Transverse colon (tissue), 4 donors: ENCODE measurements around the gene FBF1.
"Not testable (repeated sequence)": the region's sequence is repeated elsewhere in the genome, so short reads cannot be mapped to it uniquely, and the experiment has no call there.

Source experiments
- CTCF ChIP-seq, 5 experiments: fragments of 200-600 bp in 3 of 5; fragments of 450-650 bp in 2 of 5; sonication (generic) in 3 of 5; IDR thresholded peaks; 1 replicate in 2 of 5; 2 replicates in 3 of 5; pipeline ENCODE4 v1.5.1; 2016 to 2017; ENCODE audit warnings: antibody characterized with exemption in 5 of 5, inconsistent platforms in 3 of 5, mild to moderate bottlenecking in 2 of 5, moderate library complexity in 1 of 5
- EP300 ChIP-seq: sonication (generic); formaldehyde crosslinking; IDR thresholded peaks from one replicate; pipeline ENCODE4 v1.6.1; 2017; ENCODE audit warnings: antibody characterized with exemption, low read depth
- POLR2A ChIP-seq: fragments of 450-650 bp; IDR thresholded peaks from one replicate; pipeline ENCODE4 v1.6.1; 2016; ENCODE audit warnings: antibody characterized with exemption, mild to moderate bottlenecking, moderate library complexity
- POLR2AphosphoS5 ChIP-seq, 3 donors: sonication (generic); formaldehyde crosslinking; IDR thresholded peaks; one replicate each; pipeline ENCODE4 v1.6.1; 2016; ENCODE audit warnings: antibody characterized with exemption in 3 of 3

- TF ChIP-seq CTCF (IDR thresholded peaks at IDR 0.05); POLR2A; EP300; POLR2AphosphoS5 (IDR thresholded peaks at IDR 0.05): not testable (repeated sequence)
Measured at GRCh38 chr17:75864887-75865286, 76.0 kb downstream of the FBF1 start.
